ENCODE measurements around the gene CCDC12.

CCDC12 gene

GRCh38 chr3:46895761-46896160 lies 80.8 kb downstream of the CCDC12 start:
- Histone ChIP-seq H3K9ac (ENCODE audit: low read depth in 1 of 2, low read length in 2 of 2) (no peak overlapping the region), H3K9me3 (ENCODE audit: control insufficient read depth in 1 of 2, low read length in 2 of 2) (no peaks in the 10 kb centered on the region), H3K27ac (ENCODE audit: low read depth, low read length) (no peak overlapping the region), H3K27me3 (ENCODE audit: control insufficient read depth in 1 of 2, insufficient read depth in 2 of 2, low read length in 2 of 2) (peaks cover 22 to 31% of the 10 kb centered on the region in 2 donors), H3K36me3 (ENCODE audit: control insufficient read depth in 1 of 2, insufficient read depth in 2 of 2, low read length in 2 of 2) (no peaks in the 10 kb centered on the region), H3K4me3 (ENCODE audit: low read depth in 1 of 2, low read length in 2 of 2) (no peak overlapping the region), H3K4me1 (ENCODE audit: control insufficient read depth in 1 of 2, insufficient read depth in 2 of 2, low read length in 2 of 2) (peaks cover 8 to 12% of the 10 kb centered on the region in 2 donors)

- Histone ChIP-seq H3K4me3 (ENCODE audit: low read depth in 1 of 2, low read length in 2 of 2) (no peak overlapping the region), H3K27ac (ENCODE audit: low read depth, low read length) (no peak overlapping the region), H3K9me3 (ENCODE audit: control insufficient read depth in 1 of 2, low read length in 2 of 2) (no peaks in the 10 kb centered on the region), H3K9ac (ENCODE audit: low read depth in 1 of 2, low read length in 2 of 2) (no peak overlapping the region), H3K36me3 (ENCODE audit: control insufficient read depth in 1 of 2, insufficient read depth in 2 of 2, low read length in 2 of 2) (no peaks in the 10 kb centered on the region), H3K4me1 (ENCODE audit: control insufficient read depth in 1 of 2, insufficient read depth in 2 of 2, low read length in 2 of 2) (peaks cover 8 to 12% of the 10 kb centered on the region in 2 donors), H3K27me3 (ENCODE audit: control insufficient read depth in 1 of 2, insufficient read depth in 2 of 2, low read length in 2 of 2) (peaks cover 22 to 33% of the 10 kb centered on the region in 2 donors)
Observed at GRCh38 chr3:46895204-46895660, 81.3 kb downstream of the CCDC12 start.

GRCh38 chr3:46894256-46894655 lies 82.3 kb downstream of the CCDC12 start:
- Histone ChIP-seq H3K36me3 (ENCODE audit: control insufficient read depth in 1 of 2, insufficient read depth in 2 of 2, low read length in 2 of 2) (no peaks in the 10 kb centered on the region), H3K4me1 (ENCODE audit: control insufficient read depth in 1 of 2, insufficient read depth in 2 of 2, low read length in 2 of 2) (peaks cover 12 to 13% of the 10 kb centered on the region in 2 donors), H3K9ac (ENCODE audit: low read depth in 1 of 2, low read length in 2 of 2) (no peak overlapping the region), H3K9me3 (ENCODE audit: control insufficient read depth in 1 of 2, low read length in 2 of 2) (no peaks in the 10 kb centered on the region), H3K4me3 (ENCODE audit: low read depth in 1 of 2, low read length in 2 of 2) (no peak overlapping the region), H3K27ac (ENCODE audit: low read depth, low read length) (no peak overlapping the region), H3K27me3 (ENCODE audit: control insufficient read depth in 1 of 2, insufficient read depth in 2 of 2, low read length in 2 of 2) (peaks cover 22 to 27% of the 10 kb centered on the region in 2 donors)

DNA sequence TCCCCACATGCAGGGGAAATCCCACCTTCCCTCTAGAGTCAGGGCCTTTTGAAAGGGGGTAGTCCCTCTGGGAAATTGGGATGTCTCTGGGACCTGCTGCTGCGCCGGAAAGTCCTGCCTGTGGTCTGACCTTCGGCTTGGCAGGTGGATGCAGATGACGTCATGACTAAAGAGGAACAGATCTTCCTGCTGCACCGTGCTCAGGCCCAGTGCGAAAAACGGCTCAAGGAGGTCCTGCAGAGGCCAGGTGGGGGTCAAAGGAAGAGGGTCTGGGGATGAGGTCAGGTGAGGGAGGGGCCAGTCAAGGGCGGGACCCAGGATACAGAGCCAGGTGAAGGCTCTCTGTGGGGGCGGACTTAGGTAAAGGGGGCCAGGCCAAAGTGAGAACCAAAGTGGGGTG lies 82.8 kb downstream of the CCDC12 start:
- H3K4me1 ChIP-seq (ENCODE audit: control insufficient read depth in 1 of 2, insufficient read depth in 2 of 2, low read length in 2 of 2): peaks cover 12 to 13% of the 10 kb centered on the region in 2 donors
- no peaks in the 10 kb centered on the region for H3K36me3 ChIP-seq (ENCODE audit: control insufficient read depth in 1 of 2, insufficient read depth in 2 of 2, low read length in 2 of 2)
- no peak overlapping the region for H3K27ac ChIP-seq (ENCODE audit: low read depth, low read length)
- no peak overlapping the region for H3K9ac ChIP-seq (ENCODE audit: low read depth in 1 of 2, low read length in 2 of 2)
- H3K27me3 ChIP-seq (ENCODE audit: control insufficient read depth in 1 of 2, insufficient read depth in 2 of 2, low read length in 2 of 2): peaks cover 22 to 27% of the 10 kb centered on the region in 2 donors
- H3K4me3 ChIP-seq (ENCODE audit: low read depth in 1 of 2, low read length in 2 of 2): no peak overlapping the region
- no peaks in the 10 kb centered on the region for H3K9me3 ChIP-seq (ENCODE audit: control insufficient read depth in 1 of 2, low read length in 2 of 2)

- Histone ChIP-seq H3K27ac (ENCODE audit: low read depth, low read length) (no peak overlapping the region), H3K27me3 (ENCODE audit: control insufficient read depth in 1 of 2, insufficient read depth in 2 of 2, low read length in 2 of 2) (peaks cover 22 to 27% of the 10 kb centered on the region in 2 donors), H3K4me3 (ENCODE audit: low read depth in 1 of 2, low read length in 2 of 2) (no peak overlapping the region), H3K9ac (ENCODE audit: low read depth in 1 of 2, low read length in 2 of 2) (no peak overlapping the region), H3K36me3 (ENCODE audit: control insufficient read depth in 1 of 2, insufficient read depth in 2 of 2, low read length in 2 of 2) (no peaks in the 10 kb centered on the region), H3K4me1 (ENCODE audit: control insufficient read depth in 1 of 2, insufficient read depth in 2 of 2, low read length in 2 of 2) (peaks cover 9 to 13% of the 10 kb centered on the region in 2 donors), H3K9me3 (ENCODE audit: control insufficient read depth in 1 of 2, low read length in 2 of 2) (no peaks in the 10 kb centered on the region)
Observed at GRCh38 chr3:46893146-46893748, 83.3 kb downstream of the CCDC12 start.

DNA sequence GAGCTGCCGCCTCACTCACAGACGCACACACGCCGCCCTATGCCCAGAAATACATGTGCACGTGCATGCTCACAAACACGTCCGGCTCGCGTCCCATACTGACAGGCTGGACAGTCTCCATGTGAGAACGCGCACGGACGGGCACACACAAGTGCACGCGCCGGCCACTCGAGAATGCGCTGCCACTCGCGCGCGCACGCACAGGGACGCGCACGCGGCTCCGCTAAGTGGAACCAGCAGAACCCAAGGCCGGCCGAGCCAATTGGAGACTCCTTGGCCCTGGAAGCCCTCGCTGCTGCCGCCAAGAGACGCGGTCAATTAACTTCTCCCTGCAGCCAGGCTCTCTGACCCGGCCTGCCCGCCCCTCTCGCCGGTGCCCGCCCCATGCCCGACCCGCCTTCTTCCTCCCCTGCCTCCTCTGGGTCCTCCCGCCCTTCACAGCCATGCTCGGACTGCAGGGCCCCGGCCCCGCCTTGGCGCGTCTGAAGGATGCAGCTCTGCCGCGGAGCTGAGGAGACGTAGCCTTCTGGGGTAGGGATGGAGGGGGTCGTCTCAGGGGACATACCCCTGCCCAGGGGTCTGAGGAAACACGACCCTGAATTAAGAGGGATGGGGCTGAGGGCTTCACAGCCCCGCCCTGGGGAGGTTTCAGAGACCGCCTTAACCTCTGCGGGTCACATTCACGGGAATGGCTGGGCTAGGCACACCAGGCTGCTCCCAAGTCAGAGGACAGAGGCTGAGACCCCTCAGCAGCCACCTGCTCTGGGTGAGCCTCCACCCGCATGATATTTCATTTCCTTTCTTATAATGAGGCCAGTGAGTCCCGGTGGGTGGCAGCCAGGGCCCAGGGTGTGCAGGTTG lies 84.0 kb downstream of the CCDC12 start:
- H3K9me3 ChIP-seq (ENCODE audit: control insufficient read depth in 1 of 2, low read length in 2 of 2): no peaks in the 10 kb centered on the region
- peaks cover 9 to 13% of the 10 kb centered on the region in 2 donors for H3K4me1 ChIP-seq (ENCODE audit: control insufficient read depth in 1 of 2, insufficient read depth in 2 of 2, low read length in 2 of 2)
- peak overlapping the region; percentile 17 for H3K27ac ChIP-seq (ENCODE audit: low read depth, low read length)
- H3K4me3 ChIP-seq (ENCODE audit: low read depth in 1 of 2, low read length in 2 of 2): peak overlapping the region; percentile 54 to 66
- no peaks in the 10 kb centered on the region for H3K36me3 ChIP-seq (ENCODE audit: control insufficient read depth in 1 of 2, insufficient read depth in 2 of 2, low read length in 2 of 2)
- H3K27me3 ChIP-seq (ENCODE audit: control insufficient read depth in 1 of 2, insufficient read depth in 2 of 2, low read length in 2 of 2): peaks cover 16 to 27% of the 10 kb centered on the region in 2 donors
- no peak overlapping the region for H3K9ac ChIP-seq (ENCODE audit: low read depth in 1 of 2, low read length in 2 of 2)

GRCh38 chr3:46891132-46891531 lies 85.4 kb downstream of the CCDC12 start:
- Histone ChIP-seq H3K27ac (ENCODE audit: low read depth, low read length) (no peak overlapping the region), H3K36me3 (ENCODE audit: control insufficient read depth in 1 of 2, insufficient read depth in 2 of 2, low read length in 2 of 2) (no peaks in the 10 kb centered on the region), H3K4me1 (ENCODE audit: control insufficient read depth in 1 of 2, insufficient read depth in 2 of 2, low read length in 2 of 2) (peaks cover 9 to 13% of the 10 kb centered on the region in 2 donors), H3K9me3 (ENCODE audit: control insufficient read depth in 1 of 2, low read length in 2 of 2) (no peaks in the 10 kb centered on the region), H3K4me3 (ENCODE audit: low read depth in 1 of 2, low read length in 2 of 2) (no peak overlapping the region), H3K27me3 (ENCODE audit: control insufficient read depth in 1 of 2, insufficient read depth in 2 of 2, low read length in 2 of 2) (peaks cover 16 to 28% of the 10 kb centered on the region in 2 donors), H3K9ac (ENCODE audit: low read depth in 1 of 2, low read length in 2 of 2) (no peak overlapping the region)

DNA sequence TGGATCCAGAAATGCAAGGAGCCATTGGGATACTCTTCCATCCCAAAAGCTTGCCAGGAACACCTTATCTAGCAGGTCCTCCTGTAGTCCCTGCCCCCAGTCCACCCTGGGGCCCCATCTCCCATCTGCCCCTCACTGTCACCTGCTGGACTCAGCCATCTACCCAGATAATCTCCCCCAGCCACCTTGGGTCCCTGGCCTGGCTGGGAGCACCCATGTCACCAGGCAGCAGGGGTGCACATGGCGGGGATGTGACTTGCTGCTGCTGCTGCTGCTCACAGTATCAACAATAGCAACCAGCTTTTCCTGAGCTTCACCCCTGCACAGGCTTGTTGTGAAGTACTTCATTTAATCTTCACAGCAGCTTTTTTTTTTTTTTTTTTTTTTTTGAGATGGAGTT lies 86.4 kb downstream of the CCDC12 start:
- Histone ChIP-seq H3K4me3 (ENCODE audit: low read depth in 1 of 2, low read length in 2 of 2) (no peak overlapping the region), H3K27me3 (ENCODE audit: control insufficient read depth in 1 of 2, insufficient read depth in 2 of 2, low read length in 2 of 2) (peaks cover 24 to 35% of the 10 kb centered on the region in 2 donors), H3K4me1 (ENCODE audit: control insufficient read depth in 1 of 2, insufficient read depth in 2 of 2, low read length in 2 of 2) (peaks cover 9 to 13% of the 10 kb centered on the region in 2 donors), H3K9me3 (ENCODE audit: control insufficient read depth in 1 of 2, low read length in 2 of 2) (no peaks in the 10 kb centered on the region), H3K9ac (ENCODE audit: low read depth in 1 of 2, low read length in 2 of 2) (no peak overlapping the region), H3K36me3 (ENCODE audit: control insufficient read depth in 1 of 2, insufficient read depth in 2 of 2, low read length in 2 of 2) (no peaks in the 10 kb centered on the region), H3K27ac (ENCODE audit: low read depth, low read length) (no peak overlapping the region)

- H3K36me3 ChIP-seq (ENCODE audit: control insufficient read depth in 1 of 2, insufficient read depth in 2 of 2, low read length in 2 of 2): no peaks in the 10 kb centered on the region
- no peak overlapping the region for H3K4me3 ChIP-seq (ENCODE audit: low read depth in 1 of 2, low read length in 2 of 2)
- H3K9me3 ChIP-seq (ENCODE audit: control insufficient read depth in 1 of 2, low read length in 2 of 2): no peaks in the 10 kb centered on the region
- no peak overlapping the region for H3K9ac ChIP-seq (ENCODE audit: low read depth in 1 of 2, low read length in 2 of 2)
- H3K27me3 ChIP-seq (ENCODE audit: control insufficient read depth in 1 of 2, insufficient read depth in 2 of 2, low read length in 2 of 2): peaks cover 30 to 40% of the 10 kb centered on the region in 2 donors
- H3K4me1 ChIP-seq (ENCODE audit: control insufficient read depth in 1 of 2, insufficient read depth in 2 of 2, low read length in 2 of 2): peaks cover 9 to 13% of the 10 kb centered on the region in 2 donors
- no peak overlapping the region for H3K27ac ChIP-seq (ENCODE audit: low read depth, low read length)
Observed at GRCh38 chr3:46889381-46890110, 87.0 kb downstream of the CCDC12 start.

- Histone ChIP-seq H3K4me3 (ENCODE audit: low read depth in 1 of 2, low read length in 2 of 2) (no peak overlapping the region), H3K27ac (ENCODE audit: low read depth, low read length) (no peak overlapping the region), H3K9ac (ENCODE audit: low read depth in 1 of 2, low read length in 2 of 2) (no peak overlapping the region), H3K4me1 (ENCODE audit: control insufficient read depth in 1 of 2, insufficient read depth in 2 of 2, low read length in 2 of 2) (peaks cover 9 to 13% of the 10 kb centered on the region in 2 donors), H3K36me3 (ENCODE audit: control insufficient read depth in 1 of 2, insufficient read depth in 2 of 2, low read length in 2 of 2) (no peaks in the 10 kb centered on the region), H3K27me3 (ENCODE audit: control insufficient read depth in 1 of 2, insufficient read depth in 2 of 2, low read length in 2 of 2) (peaks cover 38 to 49% of the 10 kb centered on the region in 2 donors), H3K9me3 (ENCODE audit: control insufficient read depth in 1 of 2, low read length in 2 of 2) (no peaks in the 10 kb centered on the region)
Observed at GRCh38 chr3:46888705-46889104, 87.8 kb downstream of the CCDC12 start.

All from duodenal mucosa (tissue), 2 donors.